Measurements from ENCODE around the gene ESF1. TPM values are rescaled to one million over a fixed set of nuclear protein-coding genes. Genes with fewer than 3 reads are reported as not detected.

ESF1 gene
- total RNA-seq, 1 donor from 2014 or later, result 12.9 TPM

DNA sequence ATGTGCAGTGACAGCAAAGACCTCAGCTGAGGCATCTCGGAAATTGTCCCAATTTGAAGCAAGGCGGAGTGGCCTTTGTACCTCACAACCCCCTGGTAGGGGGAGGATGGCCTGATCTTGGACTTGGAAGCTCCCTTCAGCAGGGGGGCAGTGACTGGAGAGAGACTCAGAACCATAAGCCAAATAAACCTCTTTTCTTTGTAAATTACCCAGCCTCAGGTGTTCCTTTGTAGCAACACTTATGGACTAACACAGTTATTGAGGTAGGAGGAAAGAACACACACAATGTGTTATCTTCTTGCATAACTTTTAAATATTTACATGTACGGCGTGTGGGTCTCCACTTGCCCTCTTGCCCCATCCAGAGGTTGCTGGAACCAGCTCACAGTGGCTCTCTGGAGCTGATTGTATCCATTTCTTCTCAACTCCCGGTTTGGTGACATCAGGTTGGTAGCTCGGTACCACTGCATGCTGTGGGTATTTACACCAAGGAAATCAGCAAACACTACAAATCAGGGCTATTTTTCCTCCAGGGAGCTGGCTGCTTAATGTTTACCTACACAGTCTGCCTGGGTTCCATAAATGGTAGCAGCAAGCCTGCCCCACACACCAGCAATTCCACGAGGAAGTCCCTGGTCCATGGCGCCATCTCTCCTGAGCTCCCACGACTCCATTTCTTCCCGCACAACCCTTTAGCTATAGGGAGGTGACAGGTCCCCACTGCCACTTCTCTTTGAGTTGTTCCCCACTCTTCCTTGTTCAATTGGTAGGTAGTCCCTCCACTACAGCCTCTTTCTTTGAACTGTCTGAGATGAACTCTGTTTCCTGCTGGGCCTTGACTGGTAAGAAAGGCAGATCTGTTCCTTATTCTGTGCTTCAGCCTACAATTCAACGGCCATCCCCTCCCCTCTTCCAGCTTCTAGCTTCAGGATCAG, 91.7 kb downstream of the ESF1 start:
- ATAC-seq, result no peak
- intact Hi-C loops (cut with DNase I), result no loop called here
- DNase-seq (ENCODE audit: missing footprints), result no peak

- ATAC-seq (peak; percentile 48), DNase-seq (ENCODE audit: missing footprints) (no peak)
- intact Hi-C loops (cut with DNase I), result no loop called here
Measured at GRCh38 chr20:13690943-13691342, 93.8 kb downstream of the ESF1 start.

DNA sequence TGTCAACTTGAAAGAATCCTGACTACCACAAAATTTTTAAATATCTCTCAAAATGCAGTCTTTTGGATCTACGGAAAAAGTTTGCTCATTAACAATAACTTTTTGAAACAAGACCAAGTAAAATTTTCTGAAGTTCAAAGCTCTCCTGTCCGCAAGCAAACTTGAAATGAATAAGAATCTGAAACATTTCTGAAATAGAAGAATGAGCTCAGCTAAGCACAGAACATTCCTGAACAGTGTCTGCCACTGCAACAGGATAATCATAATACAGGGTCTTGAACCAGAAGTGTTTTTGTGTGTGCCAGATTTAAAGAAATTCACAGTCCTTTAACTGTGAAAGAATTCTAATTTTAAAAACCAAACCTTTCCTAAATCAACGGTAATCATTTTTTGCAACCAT, 96.9 kb downstream of the ESF1 start:
- intact Hi-C loops (cut with DNase I), result no loop called here
- ATAC-seq (no peak), DNase-seq (ENCODE audit: missing footprints) (no peak)

GRCh38 chr20:13685623-13686022, 99.1 kb downstream of the ESF1 start:
- ATAC-seq, result no peak
- no peak for DNase-seq (ENCODE audit: missing footprints)
- intact Hi-C loops (cut with DNase I), result no loop called here

DNA sequence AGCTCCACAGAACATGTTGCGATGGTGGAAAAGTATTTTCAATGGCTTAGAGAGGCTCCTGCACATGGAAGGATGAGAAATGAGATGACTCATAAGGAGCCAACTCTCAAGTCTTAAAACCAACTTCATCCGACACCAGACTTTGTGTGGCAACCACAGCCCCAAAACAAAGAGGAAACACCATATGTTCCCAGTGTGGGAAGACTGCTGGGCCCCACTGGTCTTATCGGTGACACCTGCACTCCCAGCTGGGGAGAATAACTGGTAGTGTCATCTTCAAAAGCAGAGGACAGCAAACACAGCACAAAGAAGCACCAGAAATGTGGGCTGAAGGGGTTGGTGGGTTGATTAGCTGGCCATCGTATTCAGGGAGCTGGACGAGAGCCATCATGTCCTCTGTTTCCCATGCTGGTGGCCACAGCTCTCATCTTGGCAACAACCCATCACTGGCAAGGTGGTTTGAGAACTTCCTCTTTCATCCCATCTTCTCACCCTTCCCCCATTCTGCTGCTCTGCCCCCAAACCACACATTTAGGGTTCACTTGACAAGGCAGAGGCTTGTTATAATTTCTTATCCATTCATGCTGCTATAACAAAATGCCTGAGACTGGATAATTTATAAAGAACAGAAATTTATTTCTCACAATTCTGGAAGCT, 100.0 kb downstream of the ESF1 start:
- intact Hi-C loops (cut with DNase I), result no loop called here
- DNase-seq (ENCODE audit: missing footprints) (no peak), ATAC-seq (no peak)

GRCh38 chr20:13683833-13684232, 100.9 kb downstream of the ESF1 start:
- ATAC-seq (no peak), DNase-seq (ENCODE audit: missing footprints) (no peak)
- intact Hi-C loops (cut with DNase I), result no loop called here

GRCh38 chr20:13681248-13682125, 103.2 kb downstream of the ESF1 start:
- DNase-seq (ENCODE audit: missing footprints), result no peak
- intact Hi-C loops (cut with DNase I), result no loop called here
- no peak for ATAC-seq

GRCh38 chr20:13678944-13679343, 105.8 kb downstream of the ESF1 start:
- DNase-seq (ENCODE audit: missing footprints) (no peak), ATAC-seq (no peak)
- intact Hi-C loops (cut with DNase I), result no loop called here

GRCh38 chr20:13677241-13677640, 107.5 kb downstream of the ESF1 start:
- intact Hi-C loops (cut with DNase I), result no loop called here
- DNase-seq (ENCODE audit: missing footprints) (no peak), ATAC-seq (peak; percentile 61)

GRCh38 chr20:13676682-13677081, 108.0 kb downstream of the ESF1 start:
- intact Hi-C loops (cut with DNase I), result no loop called here
- ATAC-seq (no peak), DNase-seq (ENCODE audit: missing footprints) (no peak)

GRCh38 chr20:13672690-13673089, 112.0 kb downstream of the ESF1 start:
- ATAC-seq (peak; percentile 77), DNase-seq (ENCODE audit: missing footprints) (no peak)
- intact Hi-C loops (cut with DNase I), result no loop called here

DNA sequence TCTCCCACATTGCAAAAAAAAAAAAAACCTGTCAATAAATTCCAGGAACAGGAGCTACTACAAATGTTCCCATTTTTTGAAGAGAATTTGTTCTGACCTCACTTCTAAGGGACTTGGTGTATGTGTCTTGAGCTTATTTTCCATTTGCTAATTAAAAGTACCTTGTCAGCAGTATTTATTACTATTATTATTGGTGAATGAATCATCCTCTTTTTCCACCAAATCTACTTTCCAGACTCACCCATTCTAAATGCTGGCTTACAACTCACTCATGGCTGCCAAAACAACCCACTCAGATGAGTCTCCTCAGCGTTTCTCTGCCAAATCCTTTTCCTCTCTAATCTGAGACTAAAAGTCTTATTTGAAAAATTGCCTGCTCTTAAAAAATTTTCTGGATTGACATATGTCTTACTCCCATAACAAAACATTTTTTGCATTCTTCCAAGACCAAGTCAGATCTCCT, 112.8 kb downstream of the ESF1 start:
- DNase-seq (ENCODE audit: missing footprints), result no peak
- peak; percentile 86 for ATAC-seq
- intact Hi-C loops (cut with DNase I), result no loop called here

DNA sequence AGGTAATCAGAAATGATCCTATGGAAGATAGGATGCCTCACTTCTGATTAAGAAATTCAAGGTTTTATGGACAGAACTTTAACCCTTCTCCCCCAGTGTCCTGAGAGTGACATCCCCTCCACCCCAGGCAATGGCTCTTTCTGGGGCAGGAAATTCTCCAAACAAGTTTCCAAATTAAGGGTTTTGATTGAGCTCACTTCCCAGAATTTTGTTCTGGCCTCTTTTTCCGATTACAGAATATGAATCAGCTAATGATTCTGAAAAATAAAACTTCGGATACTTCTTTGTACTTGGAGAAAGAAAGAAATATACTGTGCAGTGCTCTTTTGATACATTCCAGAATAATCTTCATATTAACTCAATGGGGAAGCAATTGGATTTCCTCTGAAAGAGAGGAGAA, 113.2 kb downstream of the ESF1 start:
- ATAC-seq (no peak), DNase-seq (ENCODE audit: missing footprints) (no peak)
- intact Hi-C loops (cut with DNase I), result no loop called here

- DNase-seq (ENCODE audit: missing footprints) (no peak), ATAC-seq (no peak)
- intact Hi-C loops (cut with DNase I), result no loop called here
Measured at GRCh38 chr20:13670160-13670559, 114.6 kb downstream of the ESF1 start.

DNA sequence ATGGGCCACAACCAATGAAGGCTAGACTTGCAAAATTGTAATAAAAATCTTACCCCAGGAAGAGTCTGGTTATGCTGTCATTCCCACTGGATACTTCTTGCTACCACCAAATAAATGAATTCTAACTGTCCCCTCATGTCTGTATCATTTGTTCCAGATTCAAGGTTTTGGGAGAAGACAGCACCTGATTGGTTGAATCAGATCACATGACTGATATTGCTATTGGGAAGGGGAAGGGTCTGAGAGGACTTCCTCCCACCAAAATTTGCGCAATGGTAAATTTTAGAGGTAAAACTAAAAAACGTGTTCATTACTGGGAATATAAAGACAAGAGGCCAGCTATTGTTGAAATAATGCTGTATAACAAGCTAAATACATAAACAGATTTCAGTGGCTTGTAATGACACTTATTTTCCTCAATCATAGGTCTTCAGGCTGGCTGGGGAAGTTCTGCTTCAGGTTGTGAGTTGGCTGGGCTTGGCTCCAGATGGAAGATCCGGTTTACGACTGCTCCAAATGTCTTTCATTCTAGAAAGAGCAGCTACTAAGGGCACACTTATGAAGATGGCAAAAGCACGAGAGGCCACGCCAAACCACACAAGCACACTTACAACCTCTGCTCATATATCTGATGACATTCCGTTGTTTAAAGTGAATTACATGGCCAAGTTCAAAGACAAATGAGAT, 118.9 kb downstream of the ESF1 start:
- no peak for ATAC-seq
- no peak for DNase-seq (ENCODE audit: missing footprints)
- intact Hi-C loops (cut with DNase I), result no loop called here
